Right hindlimb (tissue), 1 donor: Measurements from ENCODE around the gene EDN2.

Experiments
- DNase-seq: peaks from one replicate; pipeline ENCODE4 v3.0.0-alpha.2; 2018

EDN2 gene

GRCh38 chr1:41461790-41462679, 22.4 kb downstream of the EDN2 start:
- peak; percentile 53 for DNase-seq

GRCh38 chr1:41456847-41457540, 27.5 kb downstream of the EDN2 start:
- no peak for DNase-seq

- peak; percentile 65 for DNase-seq
Observed at GRCh38 chr1:41455479-41456332, 28.8 kb downstream of the EDN2 start.

- DNase-seq: peak; percentile 86
Observed at GRCh38 chr1:41454406-41454805, 30.1 kb downstream of the EDN2 start.

GRCh38 chr1:41452704-41453290, 31.7 kb downstream of the EDN2 start:
- DNase-seq: no peak

GRCh38 chr1:41450747-41451285, 33.7 kb downstream of the EDN2 start:
- DNase-seq: no peak

- DNase-seq: no peak
Observed at GRCh38 chr1:41449326-41449921, 35.1 kb downstream of the EDN2 start.

- peak; percentile 53 for DNase-seq
Observed at GRCh38 chr1:41448821-41449220, 35.7 kb downstream of the EDN2 start.

- no peak for DNase-seq
Observed at GRCh38 chr1:41447995-41448770, 36.3 kb downstream of the EDN2 start.

GRCh38 chr1:41446851-41447610, 37.5 kb downstream of the EDN2 start:
- no peak for DNase-seq

- DNase-seq: no peak
Observed at GRCh38 chr1:41444785-41445184, 39.7 kb downstream of the EDN2 start.

- no peak for DNase-seq
Observed at GRCh38 chr1:41444246-41444645, 40.2 kb downstream of the EDN2 start.

GRCh38 chr1:41442697-41443251, 41.7 kb downstream of the EDN2 start:
- DNase-seq: no peak

GRCh38 chr1:41440321-41441085, 44.0 kb downstream of the EDN2 start:
- no peak for DNase-seq

GRCh38 chr1:41439234-41439633, 45.2 kb downstream of the EDN2 start:
- no peak for DNase-seq

- no peak for DNase-seq
Observed at GRCh38 chr1:41438711-41439110, 45.8 kb downstream of the EDN2 start.

GRCh38 chr1:41437011-41437355, 47.5 kb downstream of the EDN2 start:
- DNase-seq: no peak

GRCh38 chr1:41436281-41437010, 48.0 kb downstream of the EDN2 start:
- no peak for DNase-seq
